Activated CD4-positive, alpha-beta T cell treated with anti-CD3 and anti-CD28 coated beads, Interleukin-2, amount 10 ng/mL, durations not matched to agents 24 days and 14 days (primary cell): ENCODE measurements around the gene DCXR. TPM values are rescaled to one million over a fixed set of nuclear protein-coding genes. Genes with fewer than 3 reads are reported as not detected.
A peak's percentile ranks its signal among the peaks of the same experiment; 100 is the strongest.

Source experiments
- DNase-seq: peaks from one replicate; pipeline ENCODE4 v3.0.0; 2022
- H3K27ac Mint-ChIP-seq: one replicate; pipeline ENCODE4 v1.8.0; 2022; ENCODE audit warnings: mild to moderate bottlenecking, mixed read lengths
- H3K27me3 Mint-ChIP-seq: one replicate; pipeline ENCODE4 v1.8.0; 2022; ENCODE audit warnings: mixed read lengths
- H3K36me3 Mint-ChIP-seq: one replicate; pipeline ENCODE4 v1.8.0; 2022; ENCODE audit warnings: low read depth, mild to moderate bottlenecking, mixed read lengths
- H3K4me1 Mint-ChIP-seq: one replicate; pipeline ENCODE4 v1.8.0; 2021; ENCODE audit warnings: mixed read lengths
- H3K4me3 Mint-ChIP-seq: one replicate; pipeline ENCODE4 v1.8.0; 2022; ENCODE audit warnings: mild to moderate bottlenecking, moderate library complexity, mixed read lengths
- H3K9me3 Mint-ChIP-seq: one replicate; pipeline ENCODE4 v1.8.0; 2021; ENCODE audit warnings: mixed read lengths
- intact Hi-C: fragments of 100-400 bp; cut with micrococcal nuclease; formaldehyde crosslinking; loops from one replicate; pipeline ENCODE4 v1.15.1; 2023
- total RNA-seq: library from RNA; stranded (reverse); gene quantifications from 2 replicates; pipeline ENCODE4 v1.2.3, GENCODE V29; 2022

DCXR gene
- total RNA-seq, 1 donor from 2014 or later, result 128 TPM

DNA sequence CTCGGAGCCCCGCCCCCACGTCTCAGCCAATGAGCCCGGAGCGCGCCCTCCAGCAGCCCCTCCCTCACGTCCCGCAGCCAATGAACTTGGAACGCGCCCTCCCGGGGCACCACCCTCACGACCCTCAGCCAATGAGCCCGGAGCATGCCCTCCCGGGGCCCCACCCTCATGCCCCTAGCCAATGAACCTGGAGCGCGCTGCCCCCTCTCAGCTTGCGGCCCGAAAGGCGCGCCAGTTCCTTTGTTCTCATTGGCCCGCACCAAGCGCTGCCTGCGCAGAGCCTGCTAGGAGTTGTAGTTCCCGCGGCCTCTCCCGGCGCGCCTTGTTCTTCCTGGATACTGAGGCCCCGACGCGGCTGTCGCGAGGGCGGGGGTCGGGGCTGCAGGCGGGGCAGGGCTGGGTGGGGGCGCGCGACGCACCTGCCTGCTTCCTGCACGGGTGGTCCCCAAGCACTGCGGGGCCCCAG is 14.5 kb downstream of the DCXR start, which contains the start of gene LRRC45:
Gene LRRC45, plus strand, starts transcription at position 325 of the 466 bp plus-strand sequence. CDS start 339 bp downstream, outside the sequence.
- no peaks in the 10 kb centered on the region for H3K27me3 Mint-ChIP-seq
- peaks cover 14% of the 10 kb centered on the region for H3K36me3 Mint-ChIP-seq
- peak within 1 kb of the TSS; percentile 88 for H3K4me3 Mint-ChIP-seq
- peak; percentile 100 for DNase-seq
- intact Hi-C loops, result loop anchor here (1.0 to 5.0 kb wide), 8 partner anchors 14 to 204 kb away; partner anchors contain the start of genes ALYREF, ANAPC11, ASPSCR1 and DCXR
- peak within 1 kb of the TSS; percentile 76 for H3K27ac Mint-ChIP-seq
- no peaks in the 10 kb centered on the region for H3K9me3 Mint-ChIP-seq
- peaks cover 23% of the 10 kb centered on the region for H3K4me1 Mint-ChIP-seq

GRCh38 chr17:82022310-82022980 is 15.1 kb downstream of the DCXR start, which contains the start of gene CENPX:
TSS of gene CENPX (minus strand) at chr17:82022878. CDS start at chr17:82022861, 17 bp downstream.
- peaks cover 14% of the 10 kb centered on the region for H3K36me3 Mint-ChIP-seq
- intact Hi-C loops, result loop anchor here (2.0 to 5.0 kb wide), 6 partner anchors 76 to 205 kb away; partner anchors contain the start of genes ALYREF, ANAPC11, FASN and P4HB
- peak within 1 kb of the TSS; percentile 76 for H3K27ac Mint-ChIP-seq
- no peaks in the 10 kb centered on the region for H3K27me3 Mint-ChIP-seq
- peaks cover 23% of the 10 kb centered on the region for H3K4me1 Mint-ChIP-seq
- no peaks in the 10 kb centered on the region for H3K9me3 Mint-ChIP-seq
- H3K4me3 Mint-ChIP-seq, result peak within 1 kb of the TSS; percentile 88
- no peak for DNase-seq

GRCh38 chr17:82021900-82022309 is 15.6 kb downstream of the DCXR start:
- no peak for DNase-seq
- Mint-ChIP-seq H3K27me3 (no peaks in the 10 kb centered on the region), H3K36me3 (peaks cover 9% of the 10 kb centered on the region), H3K4me1 (peaks cover 19% of the 10 kb centered on the region), H3K27ac (peak overlapping the region; percentile 76), H3K9me3 (no peaks in the 10 kb centered on the region), H3K4me3 (peak overlapping the region; percentile 88)
- intact Hi-C loops, result loop anchor here (1.0 to 5.0 kb wide), 7 partner anchors 63 to 205 kb away; partner anchors contain the start of genes ALYREF, ANAPC11, FASN and P4HB

GRCh38 chr17:82021107-82021899 is 16.2 kb downstream of the DCXR start:
- H3K4me1 Mint-ChIP-seq, result peaks cover 19% of the 10 kb centered on the region
- DNase-seq, result peak; percentile 86
- H3K27ac Mint-ChIP-seq, result peak overlapping the region; percentile 76
- no peaks in the 10 kb centered on the region for H3K27me3 Mint-ChIP-seq
- peak overlapping the region; percentile 88 for H3K4me3 Mint-ChIP-seq
- H3K36me3 Mint-ChIP-seq, result peaks cover 9% of the 10 kb centered on the region
- H3K9me3 Mint-ChIP-seq, result no peaks in the 10 kb centered on the region
- intact Hi-C loops, result loop anchor here (1.0 to 5.0 kb wide), 3 partner anchors 62 to 206 kb away; partner anchors contain the start of genes P4HB and SLC16A3

- intact Hi-C loops, result loop anchor here (1.0 to 5.0 kb wide), 3 partner anchors 61 to 207 kb away; partner anchors contain the start of genes P4HB and SLC16A3
Measured at GRCh38 chr17:82020572-82021106, 16.9 kb downstream of the DCXR start.

GRCh38 chr17:82019690-82020571 is 17.6 kb downstream of the DCXR start:
- Mint-ChIP-seq H3K27ac (no peak overlapping the region), H3K27me3 (no peaks in the 10 kb centered on the region), H3K36me3 (peaks cover 6% of the 10 kb centered on the region), H3K4me1 (peaks cover 19% of the 10 kb centered on the region), H3K9me3 (no peaks in the 10 kb centered on the region), H3K4me3 (no peak overlapping the region)
- intact Hi-C loops, result loop anchor here (5.0 kb wide), 2 partner anchors 158 to 207 kb away; partner anchors contain the start of genes P4HB and SLC16A3
- peak; percentile 91 for DNase-seq

More at GRCh38 chr17:82020572-82021106, 16.9 kb downstream of the DCXR start:
- Mint-ChIP-seq H3K36me3 (peaks cover 6% of the 10 kb centered on the region), H3K4me3 (peak overlapping the region; percentile 39), H3K9me3 (no peaks in the 10 kb centered on the region), H3K27me3 (no peaks in the 10 kb centered on the region), H3K27ac (no peak overlapping the region), H3K4me1 (peaks cover 19% of the 10 kb centered on the region)
- DNase-seq, result no peak

- no peaks in the 10 kb centered on the region for H3K27me3 Mint-ChIP-seq
- no peak for DNase-seq
- intact Hi-C loops, result no loop called here
- H3K36me3 Mint-ChIP-seq, result peaks cover 6% of the 10 kb centered on the region
- H3K4me3 Mint-ChIP-seq, result no peak overlapping the region
- no peak overlapping the region for H3K27ac Mint-ChIP-seq
- H3K4me1 Mint-ChIP-seq, result peaks cover 18% of the 10 kb centered on the region
- no peaks in the 10 kb centered on the region for H3K9me3 Mint-ChIP-seq
Measured at GRCh38 chr17:82018989-82019689, 18.4 kb downstream of the DCXR start.

GRCh38 chr17:82018152-82018988 is 19.1 kb downstream of the DCXR start:
- Mint-ChIP-seq H3K36me3 (peaks cover 6% of the 10 kb centered on the region), H3K4me3 (no peak overlapping the region), H3K9me3 (no peaks in the 10 kb centered on the region), H3K4me1 (peaks cover 13% of the 10 kb centered on the region), H3K27ac (no peak overlapping the region), H3K27me3 (no peaks in the 10 kb centered on the region)
- no peak for DNase-seq
- intact Hi-C loops, result no loop called here

GRCh38 chr17:82017612-82018151 is 19.8 kb downstream of the DCXR start:
- Mint-ChIP-seq H3K36me3 (peaks cover 6% of the 10 kb centered on the region), H3K9me3 (no peaks in the 10 kb centered on the region), H3K27ac (no peak overlapping the region), H3K4me1 (peaks cover 13% of the 10 kb centered on the region), H3K4me3 (no peak overlapping the region), H3K27me3 (no peaks in the 10 kb centered on the region)
- intact Hi-C loops, result no loop called here
- DNase-seq, result no peak

DNA sequence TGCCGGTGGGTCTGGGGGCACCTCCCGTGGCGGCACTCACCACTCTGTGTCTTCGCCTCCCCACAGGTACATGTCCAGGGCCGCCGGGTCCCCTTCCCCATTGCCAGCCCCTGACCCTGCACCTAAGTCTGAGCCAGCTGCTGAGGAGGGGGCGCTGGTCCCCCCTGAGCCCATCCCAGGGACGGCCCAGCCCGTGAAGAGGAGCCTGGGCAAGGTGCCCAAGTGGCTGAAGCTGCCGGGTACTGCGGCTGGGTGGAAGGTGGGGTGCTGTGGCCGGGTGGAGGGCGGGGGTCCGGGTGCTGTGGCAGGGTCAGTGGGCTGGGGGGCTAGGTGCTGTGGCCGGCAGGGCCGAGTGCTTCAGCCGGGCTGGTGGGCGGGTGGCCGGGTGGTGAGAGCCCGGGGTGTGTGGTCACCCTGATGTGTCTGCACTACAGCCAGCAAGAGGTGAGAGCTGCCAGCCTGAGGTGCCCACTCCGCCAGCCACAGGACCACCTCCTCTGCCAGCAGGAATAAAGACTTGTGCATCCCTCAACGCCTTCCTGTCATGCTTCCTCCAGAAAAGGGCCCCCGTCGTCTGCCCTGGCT is 20.5 kb downstream of the DCXR start:
- no peak for DNase-seq
- intact Hi-C loops, result no loop called here
- Mint-ChIP-seq H3K9me3 (no peaks in the 10 kb centered on the region), H3K36me3 (peaks cover 6% of the 10 kb centered on the region), H3K4me1 (peaks cover 13% of the 10 kb centered on the region), H3K27me3 (no peaks in the 10 kb centered on the region), H3K27ac (no peak overlapping the region), H3K4me3 (no peak overlapping the region)
